Lower lobe of right lung (tissue), 2 donors: ENCODE results near the gene ID3. TPM values are rescaled to one million over a fixed set of nuclear protein-coding genes. Genes with fewer than 3 reads are reported as not detected.

Experiments
- ATAC-seq, 2 donors: fragments of 200-7000 bp; cut with Tn5 transposase; one replicate each; pipeline ENCODE4 v1.9.1; 2020 to 2022; ENCODE audit warnings: mild to moderate bottlenecking in 2 of 2, moderate library complexity in 2 of 2
- DNase-seq: peaks from one replicate; pipeline ENCODE4 v3.0.0-alpha.2; 2020
- H3K27ac ChIP-seq: fragments of 200-600 bp; one replicate; pipeline ENCODE4 v1.8.0; 2022
- H3K27me3 ChIP-seq: fragments of 200-600 bp; one replicate; pipeline ENCODE4 v1.8.0; 2022; ENCODE audit warnings: low read depth
- H3K36me3 ChIP-seq: fragments of 200-600 bp; one replicate; pipeline ENCODE4 v1.8.0; 2022; ENCODE audit warnings: mild to moderate bottlenecking
- H3K4me1 ChIP-seq: fragments of 200-600 bp; one replicate; pipeline ENCODE4 v1.8.0; 2022
- H3K4me3 ChIP-seq: fragments of 200-600 bp; one replicate; pipeline ENCODE4 v1.8.0; 2022; ENCODE audit warnings: mild to moderate bottlenecking
- H3K9me3 ChIP-seq: fragments of 200-600 bp; one replicate; pipeline ENCODE4 v1.8.0; 2022
- CTCF ChIP-seq: fragments of 200-600 bp; IDR thresholded peaks from one replicate; pipeline ENCODE4 v1.8.0; 2022; ENCODE audit warnings: antibody characterized with exemption, mild to moderate bottlenecking
- intact Hi-C: fragments of 100-400 bp; cut with DNase I; formaldehyde crosslinking; loops from one replicate; pipeline ENCODE4 v1.11.0; 2022
- total RNA-seq: library from RNA; stranded (reverse); fragmentation: NEBNext Ultra II Directional; extraction: Animal tissue kit (Norgen Biotek cat#: 25700); gene quantifications from one replicate; pipeline ENCODE4 v1.2.1, GENCODE V29; 2021
- donor health status: DM: no; HTN: yes; CAD: no; lungs with severe emphysema.

ID3 gene
- total RNA-seq, 1 donor from 2014 or later: 137 TPM

- Histone ChIP-seq H3K27ac (peak overlapping the region; percentile 96), H3K36me3 (peaks cover 10% of the 10 kb centered on the region), H3K27me3 (no peaks in the 10 kb centered on the region), H3K9me3 (no peaks in the 10 kb centered on the region), H3K4me3 (peak overlapping the region; percentile 92), H3K4me1 (peaks cover 72% of the 10 kb centered on the region)
- TF ChIP-seq CTCF: no peak
- intact Hi-C loops: no loop called here
- DNase-seq (no peak), ATAC-seq (no peak)
These were observed 1.7 kb downstream of the ID3 start for GRCh38 chr1:23557471-23558124.

- peak overlapping the region; percentile 92 for H3K4me3 ChIP-seq
- peak overlapping the region; percentile 96 for H3K27ac ChIP-seq
- intact Hi-C loops: no loop called here
- H3K27me3 ChIP-seq: no peaks in the 10 kb centered on the region
- no peak for TF ChIP-seq CTCF
- peaks cover 10% of the 10 kb centered on the region for H3K36me3 ChIP-seq
- no peaks in the 10 kb centered on the region for H3K9me3 ChIP-seq
- H3K4me1 ChIP-seq: peaks cover 65% of the 10 kb centered on the region
- ATAC-seq (peak in 1 of 2 donors; percentile 0), DNase-seq (no peak)
These were observed 2.4 kb downstream of the ID3 start for GRCh38 chr1:23556635-23557470.

GRCh38 chr1:23555986-23556634, 3.2 kb downstream of the ID3 start:
- DNase-seq: no peak
- Histone ChIP-seq H3K4me1 (peaks cover 57% of the 10 kb centered on the region), H3K9me3 (no peaks in the 10 kb centered on the region), H3K4me3 (peak overlapping the region; percentile 92), H3K27ac (peak overlapping the region; percentile 96), H3K27me3 (no peaks in the 10 kb centered on the region), H3K36me3 (peaks cover 10% of the 10 kb centered on the region)
- TF ChIP-seq CTCF: no peak
- ATAC-seq: no peak
- intact Hi-C loops: no loop called here

- Histone ChIP-seq H3K27ac (peak overlapping the region; percentile 96), H3K9me3 (no peaks in the 10 kb centered on the region), H3K4me1 (peaks cover 54% of the 10 kb centered on the region), H3K27me3 (no peaks in the 10 kb centered on the region), H3K4me3 (peak overlapping the region; percentile 92), H3K36me3 (peaks cover 10% of the 10 kb centered on the region)
- no peak for DNase-seq
- intact Hi-C loops: no loop called here
- TF ChIP-seq CTCF: no peak
- no peak for ATAC-seq
These were observed 3.9 kb downstream of the ID3 start for GRCh38 chr1:23555270-23555985.
